ENCODE data around the gene FAM118A.

- no peak for TF ChIP-seq CTCF (optimal IDR thresholded peaks at IDR 0.05 in 1 of 3, IDR thresholded peaks at IDR 0.05 in 1 of 3, conservative IDR thresholded peaks at IDR 0.05 in 1 of 3; ENCODE audit: extremely low read depth in 1 of 3, insufficient read depth in 2 of 3, low read length in 3 of 3)
- TF ChIP-seq EZH2 (IDR thresholded peaks at IDR 0.05; ENCODE audit: low read length), result no peak
These were observed 14.6 kb downstream of the FAM118A start for GRCh38 chr22:45324311-45324711.

Measured in keratinocyte (primary cell).